HG03565 (cell line): ENCODE results near the gene TYRO3.

Experiments
- ATAC-seq: cut with Tn5 transposase; IDR thresholded peaks from one replicate; pipeline ENCODE4 v1.9.1; 2021; ENCODE audit warnings: mild to moderate bottlenecking, moderate library complexity; ENCODE audit not compliant: unreplicated experiment

The TYRO3 gene

GRCh38 chr15:41599061-41599460 lies 40.0 kb downstream of the TYRO3 start:
- no peak for ATAC-seq

GRCh38 chr15:41603411-41603935 lies 44.5 kb downstream of the TYRO3 start:
- no peak for ATAC-seq

- ATAC-seq = no peak
Measured at GRCh38 chr15:41603941-41604911, 45.2 kb downstream of the TYRO3 start.

- ATAC-seq = no peak
Measured at GRCh38 chr15:41605566-41605965, 46.6 kb downstream of the TYRO3 start.

- no peak for ATAC-seq
Measured at GRCh38 chr15:41606997-41607396, 48.0 kb downstream of the TYRO3 start.

- no peak for ATAC-seq
Measured at GRCh38 chr15:41609123-41609522, 50.1 kb downstream of the TYRO3 start.

GRCh38 chr15:41610048-41610447 lies 51.0 kb downstream of the TYRO3 start:
- no peak for ATAC-seq

- ATAC-seq = no peak
Measured at GRCh38 chr15:41620536-41621199, 61.7 kb downstream of the TYRO3 start.

- no peak for ATAC-seq
Measured at GRCh38 chr15:41621200-41622193, 62.5 kb downstream of the TYRO3 start.

GRCh38 chr15:41622901-41623300 lies 63.9 kb downstream of the TYRO3 start:
- ATAC-seq = no peak

GRCh38 chr15:41627203-41627602 lies 68.2 kb downstream of the TYRO3 start:
- ATAC-seq = no peak

GRCh38 chr15:41629463-41629862 lies 70.5 kb downstream of the TYRO3 start:
- ATAC-seq = no peak

GRCh38 chr15:41629883-41630282 lies 70.9 kb downstream of the TYRO3 start:
- ATAC-seq = no peak

- no peak for ATAC-seq
Measured at GRCh38 chr15:41630616-41631217, 71.7 kb downstream of the TYRO3 start.

- ATAC-seq = no peak
Measured at GRCh38 chr15:41631880-41632470, 73.0 kb downstream of the TYRO3 start.
